Activated CD8-positive, alpha-beta memory T cell treated with anti-CD3 and anti-CD28 coated beads, Interleukin-2, amount 50 U/mL, for 1 hour (primary cell): ENCODE results near the gene IL36RN.
"Not testable (repeated sequence)": the region's sequence is repeated elsewhere in the genome, so short reads cannot be mapped to it uniquely, and the experiment has no call there.

Experiments
- DNase-seq: peaks from one replicate; pipeline ENCODE4 v3.0.0-alpha.2; 2020; ENCODE audit errors: extremely low read depth

IL36RN gene

GRCh38 chr2:113075030-113075429 is 16.0 kb downstream of the IL36RN start:
- DNase-seq, result no peak

- DNase-seq, result no peak
These were observed 16.6 kb downstream of the IL36RN start for GRCh38 chr2:113075600-113075999.

- no peak for DNase-seq
These were observed 18.1 kb downstream of the IL36RN start for GRCh38 chr2:113076954-113077669.

GRCh38 chr2:113077921-113078320 is 18.9 kb downstream of the IL36RN start:
- no peak for DNase-seq

- no peak for DNase-seq
These were observed 19.4 kb downstream of the IL36RN start for GRCh38 chr2:113078350-113078839.

GRCh38 chr2:113079131-113079530 is 20.1 kb downstream of the IL36RN start:
- DNase-seq, result no peak

GRCh38 chr2:113080134-113080533 is 21.1 kb downstream of the IL36RN start:
- no peak for DNase-seq

- no peak for DNase-seq
These were observed 22.7 kb downstream of the IL36RN start for GRCh38 chr2:113081488-113082210.

- no peak for DNase-seq
These were observed 24.3 kb downstream of the IL36RN start for GRCh38 chr2:113083296-113083695.

GRCh38 chr2:113084249-113085000 is 25.4 kb downstream of the IL36RN start:
- DNase-seq, result no peak

- DNase-seq, result no peak
These were observed 26.5 kb downstream of the IL36RN start for GRCh38 chr2:113085542-113085941.

GRCh38 chr2:113088213-113088992 is 29.4 kb downstream of the IL36RN start:
- DNase-seq, result no peak

GRCh38 chr2:113089916-113090315 is 30.9 kb downstream of the IL36RN start:
- DNase-seq, result no peak

- no peak for DNase-seq
These were observed 32.4 kb downstream of the IL36RN start for GRCh38 chr2:113091231-113091896.

- DNase-seq, result no peak
These were observed 34.0 kb downstream of the IL36RN start for GRCh38 chr2:113092864-113093612.

GRCh38 chr2:113093613-113093977 is 34.6 kb downstream of the IL36RN start:
- DNase-seq, result no peak

GRCh38 chr2:113096306-113096705 is 37.3 kb downstream of the IL36RN start:
- DNase-seq, result not testable (repeated sequence)

GRCh38 chr2:113096842-113097618 is 38.0 kb downstream of the IL36RN start:
- DNase-seq, result not testable (repeated sequence)

- DNase-seq, result no peak
These were observed 39.0 kb downstream of the IL36RN start for GRCh38 chr2:113098041-113098440.

GRCh38 chr2:113098532-113098931 is 39.5 kb downstream of the IL36RN start:
- no peak for DNase-seq
